Measurements from ENCODE around the gene CRKL.

The CRKL gene

GRCh38 chr22:20916916-20917810, at the start of gene CRKL:
Gene CRKL (plus strand): TSS chr22:20917407. CDS start chr22:20917935, 528 bp downstream.
- peak; percentile 90 for TF ChIP-seq CTCF (IDR thresholded peaks at IDR 0.05; ENCODE audit: low read depth, low read length)
- peak; percentile 93 for DNase-seq (ENCODE audit: extremely low read depth, low read depth)

- TF ChIP-seq CTCF (IDR thresholded peaks at IDR 0.05; ENCODE audit: low read depth, low read length), result no peak
- DNase-seq (ENCODE audit: extremely low read depth, low read depth), result no peak
Observed at GRCh38 chr22:20868025-20868962, 48.9 kb upstream of the CRKL start.

GRCh38 chr22:20869234-20869633, 48.0 kb upstream of the CRKL start:
- TF ChIP-seq CTCF (IDR thresholded peaks at IDR 0.05; ENCODE audit: low read depth, low read length), result no peak
- no peak for DNase-seq (ENCODE audit: extremely low read depth, low read depth)

- no peak for DNase-seq (ENCODE audit: extremely low read depth, low read depth)
- TF ChIP-seq CTCF (IDR thresholded peaks at IDR 0.05; ENCODE audit: low read depth, low read length), result no peak
Observed at GRCh38 chr22:20873214-20873613, 44.0 kb upstream of the CRKL start.

- TF ChIP-seq CTCF (IDR thresholded peaks at IDR 0.05; ENCODE audit: low read depth, low read length), result no peak
- DNase-seq (ENCODE audit: extremely low read depth, low read depth), result no peak
Observed at GRCh38 chr22:20875296-20875695, 41.9 kb upstream of the CRKL start.

- DNase-seq (ENCODE audit: extremely low read depth, low read depth), result no peak
- no peak for TF ChIP-seq CTCF (IDR thresholded peaks at IDR 0.05; ENCODE audit: low read depth, low read length)
Observed at GRCh38 chr22:20877715-20878114, 39.5 kb upstream of the CRKL start.

Data from AG09319 (cell line).